MM.1S (cell line): ENCODE results near the gene CPNE7.

Experiments used
- DNase-seq: peaks from one replicate; pipeline ENCODE4 v3.0.0-alpha.2; 2015
- H2AFZ ChIP-seq: fragments of 300-600 bp; sonication (generic); 2 replicates; pipeline ENCODE4 v1.6.0; 2016; ENCODE audit warnings: antibody characterized with exemption, low read length
- H3F3A ChIP-seq: fragments of 300-600 bp; sonication (generic); 2 replicates; pipeline ENCODE4 v1.6.1; 2016; ENCODE audit warnings: mild to moderate bottlenecking, antibody characterized with exemption, low read length, moderate library complexity, mixed read lengths; ENCODE audit not compliant: insufficient read depth
- H3K27ac ChIP-seq: fragments of 300-600 bp; sonication (generic); 2 replicates; pipeline ENCODE4 v1.5.1; 2016; ENCODE audit warnings: mild to moderate bottlenecking, low read length
- H3K27me3 ChIP-seq: fragments of 300-600 bp; sonication (generic); replicated peaks from 2 replicates; pipeline ENCODE4 v1.6.0; 2016; ENCODE audit warnings: low read length; ENCODE audit not compliant: insufficient read depth
- H3K36me3 ChIP-seq: fragments of 300-600 bp; sonication (generic); replicated peaks from 2 replicates; pipeline ENCODE4 v1.6.1; 2016; ENCODE audit warnings: mild to moderate bottlenecking, low read length, mixed read lengths; ENCODE audit not compliant: insufficient read depth
- H3K4me1 ChIP-seq: fragments of 300-600 bp; sonication (generic); 2 replicates; pipeline ENCODE4 v1.6.1; 2016; ENCODE audit warnings: low read length, mixed read lengths
- H3K4me2 ChIP-seq: fragments of 300-600 bp; sonication (generic); 2 replicates; pipeline ENCODE4 v1.6.0; 2016; ENCODE audit warnings: low read depth, low read length
- H3K4me3 ChIP-seq: fragments of 300-600 bp; sonication (generic); 2 replicates; pipeline ENCODE4 v1.5.1; 2016; ENCODE audit warnings: low read length, mixed read lengths
- H3K79me2 ChIP-seq: fragments of 300-600 bp; sonication (generic); 2 replicates; pipeline ENCODE4 v1.6.1; 2016; ENCODE audit warnings: mixed run types, low read length, mixed read lengths
- H3K9ac ChIP-seq: fragments of 300-600 bp; sonication (generic); 2 replicates; pipeline ENCODE4 v1.6.1; 2016; ENCODE audit warnings: low read length, mixed read lengths
- H3K9me2 ChIP-seq: fragments of 300-600 bp; sonication (generic); replicated peaks from 2 replicates; pipeline ENCODE4 v1.6.1; 2016; ENCODE audit warnings: mild to moderate bottlenecking, low read length, mixed read lengths; ENCODE audit not compliant: insufficient read depth
- H3K9me3 ChIP-seq: fragments of 300-600 bp; sonication (generic); replicated peaks from 2 replicates; pipeline ENCODE4 v1.6.1; 2016; ENCODE audit warnings: mild to moderate bottlenecking, low read length, mixed read lengths; ENCODE audit not compliant: insufficient read depth
- H4K20me1 ChIP-seq: fragments of 300-600 bp; sonication (generic); 2 replicates; pipeline ENCODE4 v1.6.1; 2016; ENCODE audit warnings: mild to moderate bottlenecking, low read length, moderate library complexity, mixed read lengths; ENCODE audit not compliant: insufficient read depth
- EZH2 ChIP-seq: fragments of 300-600 bp; sonication (generic); optimal IDR thresholded peaks from 2 replicates; pipeline ENCODE3; 2017; ENCODE audit warnings: low read depth, mild to moderate bottlenecking, antibody characterized with exemption, low read length, mixed read lengths
- EZH2phosphoT487 ChIP-seq: fragments of 300-600 bp; sonication (generic); IDR thresholded peaks from 2 replicates; pipeline ENCODE4 v1.6.1; 2018; ENCODE audit warnings: antibody characterized with exemption, low read length
- TF ChIP-seq, protein P1 (sequence below): fragments of 300-600 bp; sonication (generic); IDR thresholded peaks from 2 replicates; pipeline ENCODE4 v1.5.1; 2016; ENCODE audit warnings: antibody characterized with exemption, low read length, mixed read lengths

Gene CPNE7

GRCh38 chr16:89540557-89540956, 35.0 kb upstream of the CPNE7 start:
- DNase-seq = no peak
- Histone ChIP-seq H3K27ac (no peak overlapping the region), H3K27me3 (no peaks in the 10 kb centered on the region), H3K36me3 (no peaks in the 10 kb centered on the region), H3K9ac (no peak overlapping the region), H3K9me3 (no peaks in the 10 kb centered on the region), H3K79me2 (no peaks in the 10 kb centered on the region), H3F3A (no peaks in the 10 kb centered on the region), H4K20me1 (no peaks in the 10 kb centered on the region), H3K4me1 (no peaks in the 10 kb centered on the region), H3K4me3 (no peak overlapping the region), H2AFZ (no peak overlapping the region), H3K9me2 (no peaks in the 10 kb centered on the region), H3K4me2 (no peak overlapping the region)
- TF ChIP-seq, protein P1, sequence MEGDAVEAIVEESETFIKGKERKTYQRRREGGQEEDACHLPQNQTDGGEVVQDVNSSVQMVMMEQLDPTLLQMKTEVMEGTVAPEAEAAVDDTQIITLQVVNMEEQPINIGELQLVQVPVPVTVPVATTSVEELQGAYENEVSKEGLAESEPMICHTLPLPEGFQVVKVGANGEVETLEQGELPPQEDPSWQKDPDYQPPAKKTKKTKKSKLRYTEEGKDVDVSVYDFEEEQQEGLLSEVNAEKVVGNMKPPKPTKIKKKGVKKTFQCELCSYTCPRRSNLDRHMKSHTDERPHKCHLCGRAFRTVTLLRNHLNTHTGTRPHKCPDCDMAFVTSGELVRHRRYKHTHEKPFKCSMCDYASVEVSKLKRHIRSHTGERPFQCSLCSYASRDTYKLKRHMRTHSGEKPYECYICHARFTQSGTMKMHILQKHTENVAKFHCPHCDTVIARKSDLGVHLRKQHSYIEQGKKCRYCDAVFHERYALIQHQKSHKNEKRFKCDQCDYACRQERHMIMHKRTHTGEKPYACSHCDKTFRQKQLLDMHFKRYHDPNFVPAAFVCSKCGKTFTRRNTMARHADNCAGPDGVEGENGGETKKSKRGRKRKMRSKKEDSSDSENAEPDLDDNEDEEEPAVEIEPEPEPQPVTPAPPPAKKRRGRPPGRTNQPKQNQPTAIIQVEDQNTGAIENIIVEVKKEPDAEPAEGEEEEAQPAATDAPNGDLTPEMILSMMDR = no peak
- TF ChIP-seq EZH2phosphoT487 = no peak
- TF ChIP-seq EZH2 = no peak

GRCh38 chr16:89541792-89542191, 33.8 kb upstream of the CPNE7 start:
- Histone ChIP-seq H3K79me2 (no peaks in the 10 kb centered on the region), H2AFZ (no peak overlapping the region), H3K4me2 (no peak overlapping the region), H3K9me3 (no peaks in the 10 kb centered on the region), H3K9ac (no peak overlapping the region), H3K27ac (no peak overlapping the region), H3K36me3 (no peaks in the 10 kb centered on the region), H3F3A (no peaks in the 10 kb centered on the region), H3K9me2 (no peaks in the 10 kb centered on the region), H3K4me1 (no peaks in the 10 kb centered on the region), H4K20me1 (no peaks in the 10 kb centered on the region), H3K27me3 (no peaks in the 10 kb centered on the region), H3K4me3 (no peak overlapping the region)
- DNase-seq = no peak
- TF ChIP-seq EZH2phosphoT487 (no peak), EZH2 (no peak)
- TF ChIP-seq, protein P1 = no peak

DNA sequence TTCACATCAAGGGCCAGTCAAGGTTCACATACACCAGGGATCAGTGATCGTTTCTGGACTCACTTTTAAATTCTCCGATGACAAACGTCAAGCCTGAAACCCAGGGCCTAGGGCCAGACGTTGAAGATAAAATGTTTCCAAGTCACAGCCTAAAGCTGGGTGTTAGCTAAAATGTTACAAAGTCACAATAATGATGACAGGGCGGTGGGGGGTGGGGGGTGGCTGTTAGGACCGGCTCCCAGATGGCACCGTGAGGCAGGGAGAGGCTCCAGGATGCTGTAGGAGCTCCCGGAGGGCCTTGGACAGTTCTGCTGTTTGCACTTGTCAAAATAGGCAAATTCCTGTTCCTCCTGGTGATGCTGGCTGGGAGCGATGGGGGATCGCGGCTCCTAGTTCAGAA, 31.4 kb upstream of the CPNE7 start:
- no peak overlapping the region for H3K9ac ChIP-seq
- no peak overlapping the region for H3K27ac ChIP-seq
- no peaks in the 10 kb centered on the region for H3K27me3 ChIP-seq
- H2AFZ ChIP-seq = no peak overlapping the region
- no peaks in the 10 kb centered on the region for H3K36me3 ChIP-seq
- no peak overlapping the region for H3K4me2 ChIP-seq
- H3K4me3 ChIP-seq = no peak overlapping the region
- TF ChIP-seq, protein P1 = no peak
- TF ChIP-seq EZH2 (no peak), EZH2phosphoT487 (no peak)
- H3K9me3 ChIP-seq = no peaks in the 10 kb centered on the region
- DNase-seq = no peak
- no peaks in the 10 kb centered on the region for H3K79me2 ChIP-seq
- no peaks in the 10 kb centered on the region for H3K4me1 ChIP-seq
- no peaks in the 10 kb centered on the region for H4K20me1 ChIP-seq
- no peaks in the 10 kb centered on the region for H3K9me2 ChIP-seq
- H3F3A ChIP-seq = no peaks in the 10 kb centered on the region

DNA sequence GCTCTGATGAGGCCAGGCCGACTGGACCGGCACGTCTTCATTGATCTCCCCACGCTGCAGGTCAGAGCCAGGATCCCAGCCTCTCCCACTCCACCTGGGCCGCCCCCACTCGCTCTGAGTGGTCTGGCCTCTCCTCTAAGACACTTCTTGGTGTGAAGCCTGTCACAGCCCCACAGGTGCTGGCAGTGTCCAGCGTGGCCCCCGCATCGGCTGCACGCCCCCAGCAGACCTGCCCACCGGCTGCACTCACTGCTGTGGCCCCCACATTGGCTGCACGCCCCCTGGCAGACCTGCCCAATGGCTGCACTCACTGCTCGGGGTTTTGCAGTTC, 30.9 kb upstream of the CPNE7 start:
- H3K9me3 ChIP-seq = no peaks in the 10 kb centered on the region
- no peaks in the 10 kb centered on the region for H3K79me2 ChIP-seq
- H4K20me1 ChIP-seq = no peaks in the 10 kb centered on the region
- DNase-seq = no peak
- no peaks in the 10 kb centered on the region for H3F3A ChIP-seq
- H3K4me1 ChIP-seq = no peaks in the 10 kb centered on the region
- H3K27ac ChIP-seq = no peak overlapping the region
- no peak overlapping the region for H2AFZ ChIP-seq
- H3K9me2 ChIP-seq = no peaks in the 10 kb centered on the region
- TF ChIP-seq EZH2phosphoT487 (no peak), EZH2 (no peak)
- TF ChIP-seq, protein P1 = no peak
- no peak overlapping the region for H3K9ac ChIP-seq
- no peaks in the 10 kb centered on the region for H3K36me3 ChIP-seq
- H3K4me3 ChIP-seq = no peak overlapping the region
- H3K4me2 ChIP-seq = no peak overlapping the region
- no peaks in the 10 kb centered on the region for H3K27me3 ChIP-seq
